Stimulated activated CD8-positive, alpha-beta memory T cell treated with anti-CD3 and anti-CD28 coated beads, Interleukin-7, amount 100 ng/mL, for 1 hour (primary cell): ENCODE data around the gene TRERF1.

ENCODE experiments used
- DNase-seq, 2 donors: peaks; one replicate each; pipeline ENCODE4 v3.0.0-alpha.2; 2020; ENCODE audit warnings: low read depth in 2 of 2

The TRERF1 gene

GRCh38 chr6:42274898-42275297 is 176.8 kb downstream of the TRERF1 start:
- no peak for DNase-seq

- DNase-seq = no peak
Measured at GRCh38 chr6:42271834-42272805, 179.6 kb downstream of the TRERF1 start.

GRCh38 chr6:42269974-42270510 is 181.7 kb downstream of the TRERF1 start:
- no peak for DNase-seq

- no peak for DNase-seq
Measured at GRCh38 chr6:42269553-42269952, 182.2 kb downstream of the TRERF1 start.

- no peak for DNase-seq
Measured at GRCh38 chr6:42268835-42269204, 182.9 kb downstream of the TRERF1 start.

GRCh38 chr6:42268016-42268834 is 183.5 kb downstream of the TRERF1 start:
- no peak for DNase-seq

- DNase-seq = no peak
Measured at GRCh38 chr6:42266538-42266937, 185.2 kb downstream of the TRERF1 start.

- DNase-seq = no peak
Measured at GRCh38 chr6:42264852-42265390, 186.8 kb downstream of the TRERF1 start.

GRCh38 chr6:42264162-42264851 is 187.4 kb downstream of the TRERF1 start:
- no peak for DNase-seq

- DNase-seq = no peak
Measured at GRCh38 chr6:42263165-42263728, 188.5 kb downstream of the TRERF1 start.

GRCh38 chr6:42260972-42261371 is 190.8 kb downstream of the TRERF1 start:
- peak in 1 of 2 donors; percentile 17 for DNase-seq

GRCh38 chr6:42260396-42260888 is 191.3 kb downstream of the TRERF1 start:
- DNase-seq = no peak

GRCh38 chr6:42259841-42260395 is 191.8 kb downstream of the TRERF1 start:
- DNase-seq = no peak

GRCh38 chr6:42259286-42259685 is 192.4 kb downstream of the TRERF1 start:
- no peak for DNase-seq

GRCh38 chr6:42257614-42258013 is 194.1 kb downstream of the TRERF1 start:
- DNase-seq = no peak

GRCh38 chr6:42257063-42257462 is 194.7 kb downstream of the TRERF1 start:
- no peak for DNase-seq

GRCh38 chr6:42255050-42255449 is 196.7 kb downstream of the TRERF1 start:
- DNase-seq = no peak

GRCh38 chr6:42254505-42254904 is 197.2 kb downstream of the TRERF1 start:
- no peak for DNase-seq

- DNase-seq = no peak
Measured at GRCh38 chr6:42251911-42252637, 199.7 kb downstream of the TRERF1 start.

GRCh38 chr6:42251500-42251899 is 200.2 kb downstream of the TRERF1 start:
- no peak for DNase-seq
